ENCODE measurements around the gene RYR2. TPM values are rescaled to one million over a fixed set of nuclear protein-coding genes. Genes with fewer than 3 reads are reported as not detected.

RYR2 gene
- total RNA-seq, 1 donor from 2014 or later, result 8.7 TPM

DNA sequence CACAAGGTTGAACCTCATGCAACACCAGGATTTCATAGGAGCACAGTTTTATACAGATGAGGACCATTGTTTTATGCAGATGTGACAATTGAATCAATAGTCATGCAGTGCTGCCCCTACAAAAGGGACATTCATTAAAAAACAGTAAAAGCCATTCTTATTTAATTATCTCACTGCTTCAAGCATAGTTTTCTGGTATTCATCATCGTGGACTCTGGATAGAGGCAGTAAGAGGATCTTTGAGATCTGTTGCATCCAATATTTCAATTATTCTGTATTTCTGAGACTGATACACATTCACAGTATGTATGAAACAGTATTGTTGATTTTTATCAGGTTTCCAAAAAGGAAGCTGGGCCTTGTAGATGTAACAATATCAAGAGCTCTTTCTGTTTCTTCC is 237.6 kb downstream of the RYR2 start:
- DNase-seq (ENCODE audit: low spot score), result no peak
- Mint-ChIP-seq H3K27ac (no peak overlapping the region), H3K36me3 (ENCODE audit: low read depth) (no peaks in the 10 kb centered on the region), H3K9me3 (no peaks in the 10 kb centered on the region), H3K4me3 (ENCODE audit: low read depth) (no peak overlapping the region), H3K27me3 (ENCODE audit: low read depth) (no peaks in the 10 kb centered on the region), H3K4me1 (ENCODE audit: low read depth) (peaks cover 1% of the 10 kb centered on the region)
- intact Hi-C loops (cut with micrococcal nuclease), result no loop called here

- H3K36me3 Mint-ChIP-seq (ENCODE audit: low read depth), result no peaks in the 10 kb centered on the region
- no peaks in the 10 kb centered on the region for H3K9me3 Mint-ChIP-seq
- intact Hi-C loops (cut with micrococcal nuclease), result no loop called here
Observed at GRCh38 chr1:237281481-237281880, 239.5 kb downstream of the RYR2 start.

GRCh38 chr1:237282208-237282783 is 240.3 kb downstream of the RYR2 start:
- DNase-seq (ENCODE audit: low spot score), result no peak
- H3K4me1 Mint-ChIP-seq (ENCODE audit: low read depth), result peaks cover 4% of the 10 kb centered on the region

More at GRCh38 chr1:237281481-237281880, 239.5 kb downstream of the RYR2 start:
- no peaks in the 10 kb centered on the region for H3K27me3 Mint-ChIP-seq (ENCODE audit: low read depth)
- no peak overlapping the region for H3K27ac Mint-ChIP-seq
- no peak for DNase-seq (ENCODE audit: low spot score)
- H3K4me3 Mint-ChIP-seq (ENCODE audit: low read depth), result no peak overlapping the region
- peaks cover 4% of the 10 kb centered on the region for H3K4me1 Mint-ChIP-seq (ENCODE audit: low read depth)

GRCh38 chr1:237287876-237288521 is 246.0 kb downstream of the RYR2 start:
- intact Hi-C loops (cut with micrococcal nuclease), result no loop called here
- H3K27ac Mint-ChIP-seq, result no peak overlapping the region
- H3K27me3 Mint-ChIP-seq (ENCODE audit: low read depth), result no peaks in the 10 kb centered on the region
- peaks cover 7% of the 10 kb centered on the region for H3K9me3 Mint-ChIP-seq
- peaks cover 3% of the 10 kb centered on the region for H3K4me1 Mint-ChIP-seq (ENCODE audit: low read depth)
- no peak overlapping the region for H3K4me3 Mint-ChIP-seq (ENCODE audit: low read depth)
- DNase-seq (ENCODE audit: low spot score), result no peak
- H3K36me3 Mint-ChIP-seq (ENCODE audit: low read depth), result peaks cover 7% of the 10 kb centered on the region

More at GRCh38 chr1:237282208-237282783, 240.3 kb downstream of the RYR2 start:
- Mint-ChIP-seq H3K27ac (no peak overlapping the region), H3K36me3 (ENCODE audit: low read depth) (no peaks in the 10 kb centered on the region), H3K9me3 (no peaks in the 10 kb centered on the region), H3K27me3 (ENCODE audit: low read depth) (no peaks in the 10 kb centered on the region), H3K4me3 (ENCODE audit: low read depth) (no peak overlapping the region)
- intact Hi-C loops (cut with micrococcal nuclease), result no loop called here

DNA sequence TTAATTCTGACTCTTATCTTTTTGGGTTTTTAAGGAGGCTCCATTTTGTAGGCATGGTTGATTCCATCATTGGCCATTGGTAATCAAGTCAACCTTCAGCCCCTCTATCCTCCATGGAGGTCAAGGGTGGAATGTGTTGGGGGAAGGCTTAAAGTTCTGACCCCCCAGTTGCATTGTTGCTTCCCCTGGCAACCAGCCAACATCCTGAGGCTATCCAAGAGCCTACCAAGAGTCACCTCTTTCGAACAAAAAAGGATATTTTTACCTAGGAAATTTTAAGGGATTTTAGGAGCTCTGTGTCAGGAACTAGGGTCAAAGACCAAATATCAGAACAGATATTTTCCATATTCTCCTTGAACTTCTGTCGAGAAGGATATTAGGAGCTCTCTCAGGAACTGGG is 251.8 kb downstream of the RYR2 start:
- H3K27ac Mint-ChIP-seq, result no peak overlapping the region
- no peak for DNase-seq (ENCODE audit: low spot score)
- no peaks in the 10 kb centered on the region for H3K9me3 Mint-ChIP-seq
- H3K4me3 Mint-ChIP-seq (ENCODE audit: low read depth), result no peak overlapping the region
- H3K36me3 Mint-ChIP-seq (ENCODE audit: low read depth), result no peaks in the 10 kb centered on the region
- intact Hi-C loops (cut with micrococcal nuclease), result no loop called here
- H3K4me1 Mint-ChIP-seq (ENCODE audit: low read depth), result peaks cover 2% of the 10 kb centered on the region
- no peaks in the 10 kb centered on the region for H3K27me3 Mint-ChIP-seq (ENCODE audit: low read depth)

DNA sequence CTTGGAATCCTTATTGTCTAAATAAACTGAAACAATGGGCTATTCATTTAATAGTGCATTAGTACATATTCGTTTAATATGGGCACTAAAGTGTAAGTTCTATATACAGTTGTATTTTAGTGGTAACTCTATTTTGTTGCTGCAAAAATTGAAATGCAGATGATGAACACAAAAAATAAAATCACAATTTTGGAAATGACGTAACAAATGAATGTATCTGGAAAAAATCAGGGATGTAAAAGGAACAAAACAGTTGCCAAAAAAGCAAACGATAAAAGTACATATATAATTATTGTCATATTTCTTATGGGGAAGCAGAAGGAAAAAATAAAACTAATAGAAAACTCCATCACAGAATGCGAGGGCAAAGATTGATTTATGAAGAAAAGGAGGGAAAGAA is 254.9 kb downstream of the RYR2 start:
- Mint-ChIP-seq H3K27ac (no peak overlapping the region), H3K9me3 (no peaks in the 10 kb centered on the region), H3K4me1 (ENCODE audit: low read depth) (peaks cover 2% of the 10 kb centered on the region), H3K27me3 (ENCODE audit: low read depth) (no peaks in the 10 kb centered on the region), H3K36me3 (ENCODE audit: low read depth) (no peaks in the 10 kb centered on the region), H3K4me3 (ENCODE audit: low read depth) (no peak overlapping the region)
- intact Hi-C loops (cut with micrococcal nuclease), result no loop called here
- no peak for DNase-seq (ENCODE audit: low spot score)

DNA sequence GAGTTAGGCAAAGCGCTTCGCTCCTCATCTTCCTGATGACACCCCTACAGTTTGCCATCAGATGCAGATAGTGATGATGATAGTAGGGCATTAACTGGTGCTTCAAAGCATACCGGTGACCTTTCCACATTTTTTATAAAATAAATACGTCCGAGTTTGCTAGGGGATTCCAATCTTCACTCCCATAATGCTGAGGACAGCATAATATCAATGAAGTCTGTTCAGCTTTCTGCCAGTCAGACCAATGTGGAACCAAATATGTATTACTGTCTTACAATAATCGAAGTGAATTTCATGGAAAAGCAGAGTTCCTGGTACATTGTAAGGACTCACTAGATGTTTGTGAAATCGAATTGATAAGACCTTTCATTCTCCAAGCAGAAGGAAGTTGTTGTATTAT is 258.7 kb downstream of the RYR2 start:
- Mint-ChIP-seq H3K27ac (no peak overlapping the region), H3K4me3 (ENCODE audit: low read depth) (no peak overlapping the region), H3K36me3 (ENCODE audit: low read depth) (no peaks in the 10 kb centered on the region), H3K27me3 (ENCODE audit: low read depth) (no peaks in the 10 kb centered on the region), H3K9me3 (no peaks in the 10 kb centered on the region), H3K4me1 (ENCODE audit: low read depth) (peaks cover 9% of the 10 kb centered on the region)
- intact Hi-C loops (cut with micrococcal nuclease), result loop anchor here (10.0 kb wide), 1 partner anchor 256 kb away; the partner anchor contains the start of gene RYR2
- DNase-seq (ENCODE audit: low spot score), result no peak

DNA sequence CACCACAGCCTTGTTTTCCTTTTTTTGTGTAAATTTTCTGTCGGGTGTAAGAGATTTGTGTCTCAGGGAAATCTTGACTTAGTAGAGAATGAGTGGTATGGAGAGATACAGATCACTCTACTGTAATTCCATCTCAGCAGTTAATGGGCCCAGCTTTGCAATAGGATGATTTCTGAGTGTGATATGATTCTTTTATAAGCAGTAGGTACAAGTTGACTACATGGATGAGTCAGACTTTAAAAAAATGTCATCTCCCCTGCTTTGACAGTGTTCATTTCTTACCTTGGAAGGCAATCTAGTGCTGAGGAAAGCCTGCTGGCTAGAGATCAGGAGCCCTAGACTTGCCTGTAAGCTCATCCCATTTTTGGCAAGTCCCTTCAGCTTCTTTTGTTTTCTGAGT is 261.9 kb downstream of the RYR2 start:
- H3K4me3 Mint-ChIP-seq (ENCODE audit: low read depth), result no peak overlapping the region
- H3K27me3 Mint-ChIP-seq (ENCODE audit: low read depth), result no peaks in the 10 kb centered on the region
- peak overlapping the region; percentile 21 for H3K27ac Mint-ChIP-seq
- H3K9me3 Mint-ChIP-seq, result no peaks in the 10 kb centered on the region
- H3K4me1 Mint-ChIP-seq (ENCODE audit: low read depth), result peaks cover 16% of the 10 kb centered on the region
- intact Hi-C loops (cut with micrococcal nuclease), result loop anchor here (1.0 to 10.0 kb wide), 2 partner anchors 34 to 259 kb away; partner anchors contain the start of gene RYR2
- peaks cover 6% of the 10 kb centered on the region for H3K36me3 Mint-ChIP-seq (ENCODE audit: low read depth)
- no peak for DNase-seq (ENCODE audit: low spot score)

DNA sequence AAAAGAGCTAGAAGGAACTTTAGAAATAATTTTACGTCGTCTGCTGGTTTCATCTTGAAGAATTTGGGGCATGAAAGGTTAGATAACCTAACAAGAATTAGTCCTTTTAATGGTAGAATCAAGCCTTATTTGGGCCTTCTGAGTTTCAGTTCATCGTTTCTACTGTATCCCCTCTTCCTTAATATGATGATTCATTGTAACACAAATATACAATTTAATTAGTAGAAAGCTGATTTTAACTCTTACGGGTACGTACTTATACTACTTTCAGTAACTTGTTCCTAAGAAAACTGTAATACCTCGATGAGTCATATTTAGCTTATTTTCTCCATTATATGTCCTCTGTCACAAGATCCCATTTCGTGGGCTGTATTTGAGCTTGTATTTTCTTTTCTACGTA is 264.7 kb downstream of the RYR2 start:
- Mint-ChIP-seq H3K27ac (peak overlapping the region; percentile 72), H3K27me3 (ENCODE audit: low read depth) (peaks cover under 1% of the 10 kb centered on the region), H3K4me1 (ENCODE audit: low read depth) (peaks cover 16% of the 10 kb centered on the region), H3K36me3 (ENCODE audit: low read depth) (peaks cover 6% of the 10 kb centered on the region), H3K4me3 (ENCODE audit: low read depth) (no peak overlapping the region), H3K9me3 (no peaks in the 10 kb centered on the region)
- intact Hi-C loops (cut with micrococcal nuclease), result loop anchor here (1.0 to 10.0 kb wide), 3 partner anchors 36 to 262 kb away; partner anchors contain the start of gene RYR2
- DNase-seq (ENCODE audit: low spot score), result no peak

DNA sequence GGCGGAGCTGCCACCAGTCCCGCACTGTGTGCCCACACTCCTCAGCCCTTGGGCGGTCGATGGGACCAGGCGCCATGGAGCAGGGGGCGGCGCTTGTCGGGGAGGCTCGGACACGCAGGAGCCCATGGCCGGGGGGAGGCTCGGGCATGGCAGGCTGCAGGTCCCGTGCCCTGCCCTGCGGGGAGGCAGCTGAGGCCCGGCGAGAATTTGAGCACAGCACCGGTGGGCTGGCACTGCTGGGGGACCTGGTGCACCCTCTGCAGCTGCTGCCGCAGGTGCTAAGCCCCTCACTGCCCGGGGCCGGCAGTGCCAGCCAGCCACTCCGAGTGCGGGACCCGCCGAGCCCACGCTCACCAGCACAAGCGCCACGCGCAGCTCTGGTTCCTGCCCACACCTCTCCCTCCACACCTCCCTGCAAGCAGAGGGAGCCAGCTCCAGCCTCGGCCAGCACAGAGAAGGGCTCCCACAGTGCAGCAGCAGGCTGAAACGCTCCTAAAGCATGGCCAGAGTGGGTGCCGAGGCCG is 267.7 kb downstream of the RYR2 start:
- H3K27me3 Mint-ChIP-seq (ENCODE audit: low read depth), result peaks cover 3% of the 10 kb centered on the region
- DNase-seq (ENCODE audit: low spot score), result no peak
- peaks cover 9% of the 10 kb centered on the region for H3K4me1 Mint-ChIP-seq (ENCODE audit: low read depth)
- H3K9me3 Mint-ChIP-seq, result no peaks in the 10 kb centered on the region
- no peak overlapping the region for H3K4me3 Mint-ChIP-seq (ENCODE audit: low read depth)
- peaks cover 6% of the 10 kb centered on the region for H3K36me3 Mint-ChIP-seq (ENCODE audit: low read depth)
- intact Hi-C loops (cut with micrococcal nuclease), result loop anchor here (5.0 to 10.0 kb wide), 2 partner anchors 33 to 265 kb away; partner anchors contain the start of gene RYR2
- H3K27ac Mint-ChIP-seq, result no peak overlapping the region

DNA sequence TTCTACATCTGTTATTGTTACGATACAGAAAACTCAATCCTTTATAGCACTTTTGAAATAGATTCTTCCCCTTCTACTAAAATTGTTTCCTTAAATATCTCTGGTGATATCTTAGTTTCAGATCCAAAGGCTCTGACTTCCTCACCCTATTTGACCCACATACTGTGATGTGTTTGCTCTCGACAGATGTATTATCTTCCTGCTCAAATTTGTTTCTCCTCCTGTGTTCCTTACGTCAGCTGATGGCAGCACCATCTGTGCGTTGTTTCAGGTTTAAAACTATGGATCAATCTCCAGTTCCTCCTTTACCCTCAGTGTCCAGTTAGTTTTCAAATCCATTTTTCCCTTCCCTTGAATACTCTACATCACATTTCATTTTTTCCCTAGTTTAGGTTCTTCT is 274.4 kb downstream of the RYR2 start:
- intact Hi-C loops (cut with micrococcal nuclease), result no loop called here
- H3K36me3 Mint-ChIP-seq (ENCODE audit: low read depth), result no peaks in the 10 kb centered on the region
- peaks cover 3% of the 10 kb centered on the region for H3K27me3 Mint-ChIP-seq (ENCODE audit: low read depth)
- H3K4me3 Mint-ChIP-seq (ENCODE audit: low read depth), result no peak overlapping the region
- DNase-seq (ENCODE audit: low spot score), result no peak
- no peaks in the 10 kb centered on the region for H3K9me3 Mint-ChIP-seq
- no peaks in the 10 kb centered on the region for H3K4me1 Mint-ChIP-seq (ENCODE audit: low read depth)
- no peak overlapping the region for H3K27ac Mint-ChIP-seq

DNA sequence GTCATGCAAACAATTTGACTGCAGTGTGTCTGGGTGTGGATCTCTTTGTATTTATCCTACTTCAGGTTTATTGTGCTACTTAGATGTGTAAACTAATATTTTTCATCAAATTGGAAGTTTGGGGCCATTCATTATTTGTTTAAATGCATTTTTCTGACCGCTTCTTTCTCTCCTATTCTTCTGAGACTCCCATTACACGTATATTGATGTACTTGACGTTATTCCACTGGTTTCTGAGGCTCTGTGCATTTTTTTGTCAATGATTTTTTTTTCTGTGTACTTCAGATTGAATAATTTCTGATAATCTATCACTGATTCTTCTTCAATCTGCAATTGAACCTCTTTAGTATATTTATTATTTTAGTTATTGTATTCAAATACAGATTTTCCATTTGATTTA is 276.8 kb downstream of the RYR2 start:
- no peaks in the 10 kb centered on the region for H3K27me3 Mint-ChIP-seq (ENCODE audit: low read depth)

DNA sequence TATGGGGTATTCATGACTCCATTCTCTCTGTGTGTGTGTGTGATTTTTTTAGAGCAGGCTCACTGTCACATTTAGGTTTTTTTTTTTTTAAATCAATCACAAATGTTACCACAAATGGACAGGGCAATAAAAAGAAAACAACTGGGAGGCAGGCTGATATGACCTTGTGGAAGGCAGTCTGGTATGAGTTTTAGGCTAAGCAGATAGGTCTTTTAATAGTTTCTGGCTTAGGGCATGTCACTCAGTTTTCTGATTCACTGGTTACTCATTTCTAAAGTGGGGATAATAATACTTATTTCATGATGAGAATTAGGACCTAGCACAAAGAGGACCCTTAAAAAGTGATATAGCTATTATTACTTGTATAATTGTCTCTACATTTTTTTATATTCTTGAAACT is 278.9 kb downstream of the RYR2 start:
- H3K27me3 Mint-ChIP-seq (ENCODE audit: low read depth), result no peaks in the 10 kb centered on the region
- no peak for DNase-seq (ENCODE audit: low spot score)

More for the DNA sequence above, 276.8 kb downstream of the RYR2 start:
- H3K4me3 Mint-ChIP-seq (ENCODE audit: low read depth), result no peak overlapping the region
- no peaks in the 10 kb centered on the region for H3K4me1 Mint-ChIP-seq (ENCODE audit: low read depth)
- no peak for DNase-seq (ENCODE audit: low spot score)
- intact Hi-C loops (cut with micrococcal nuclease), result no loop called here
- no peaks in the 10 kb centered on the region for H3K9me3 Mint-ChIP-seq
- no peak overlapping the region for H3K27ac Mint-ChIP-seq
- no peaks in the 10 kb centered on the region for H3K36me3 Mint-ChIP-seq (ENCODE audit: low read depth)

More for the DNA sequence above, 278.9 kb downstream of the RYR2 start:
- intact Hi-C loops (cut with micrococcal nuclease), result no loop called here
- H3K9me3 Mint-ChIP-seq, result no peaks in the 10 kb centered on the region
- no peaks in the 10 kb centered on the region for H3K4me1 Mint-ChIP-seq (ENCODE audit: low read depth)
- no peak overlapping the region for H3K4me3 Mint-ChIP-seq (ENCODE audit: low read depth)
- no peaks in the 10 kb centered on the region for H3K36me3 Mint-ChIP-seq (ENCODE audit: low read depth)
- H3K27ac Mint-ChIP-seq, result no peak overlapping the region

Measured in activated T-helper 2 cell treated with anti-CD3 and anti-CD28 coated beads, Interferon-gamma antibody, Interleukin-2, Interleukin-4, amounts not matched to agents 10 μg/mL and 5 μg/mL and 100 μg/mL, durations not matched to agents 14 hours and 24 hours and 36 hours (primary cell).